ENCODE data around the gene NCOA1. TPM values are rescaled to one million over a fixed set of nuclear protein-coding genes. Genes with fewer than 3 reads are reported as not detected.

The NCOA1 gene
- total and polyA plus RNA-seq, 10 of the 15 experiments (the other 5 are each of a cell fraction or from before 2014, with no cell fraction given): 1.8 to 35.6 (median 6.1) TPM

DNA sequence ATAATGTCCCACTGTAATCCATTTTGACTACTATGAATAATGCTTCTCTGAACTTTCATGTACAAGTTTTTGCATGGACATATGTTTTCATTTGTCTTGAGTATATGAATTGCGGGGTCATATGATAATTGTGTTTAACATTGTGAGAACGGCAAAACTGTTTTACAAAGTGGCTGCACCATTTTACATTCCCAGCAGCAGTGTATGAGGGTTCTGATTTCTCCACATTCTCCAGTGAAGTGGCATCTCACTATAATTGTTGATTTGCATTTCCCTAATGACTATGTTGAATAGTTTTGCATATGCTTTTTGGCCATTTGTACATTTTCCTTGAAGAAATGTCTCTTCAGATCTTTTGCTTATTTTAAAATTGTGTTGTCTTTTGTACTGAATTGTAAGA is 20.1 kb downstream of the NCOA1 start (continued):
- TF ChIP-seq, protein P1, sequence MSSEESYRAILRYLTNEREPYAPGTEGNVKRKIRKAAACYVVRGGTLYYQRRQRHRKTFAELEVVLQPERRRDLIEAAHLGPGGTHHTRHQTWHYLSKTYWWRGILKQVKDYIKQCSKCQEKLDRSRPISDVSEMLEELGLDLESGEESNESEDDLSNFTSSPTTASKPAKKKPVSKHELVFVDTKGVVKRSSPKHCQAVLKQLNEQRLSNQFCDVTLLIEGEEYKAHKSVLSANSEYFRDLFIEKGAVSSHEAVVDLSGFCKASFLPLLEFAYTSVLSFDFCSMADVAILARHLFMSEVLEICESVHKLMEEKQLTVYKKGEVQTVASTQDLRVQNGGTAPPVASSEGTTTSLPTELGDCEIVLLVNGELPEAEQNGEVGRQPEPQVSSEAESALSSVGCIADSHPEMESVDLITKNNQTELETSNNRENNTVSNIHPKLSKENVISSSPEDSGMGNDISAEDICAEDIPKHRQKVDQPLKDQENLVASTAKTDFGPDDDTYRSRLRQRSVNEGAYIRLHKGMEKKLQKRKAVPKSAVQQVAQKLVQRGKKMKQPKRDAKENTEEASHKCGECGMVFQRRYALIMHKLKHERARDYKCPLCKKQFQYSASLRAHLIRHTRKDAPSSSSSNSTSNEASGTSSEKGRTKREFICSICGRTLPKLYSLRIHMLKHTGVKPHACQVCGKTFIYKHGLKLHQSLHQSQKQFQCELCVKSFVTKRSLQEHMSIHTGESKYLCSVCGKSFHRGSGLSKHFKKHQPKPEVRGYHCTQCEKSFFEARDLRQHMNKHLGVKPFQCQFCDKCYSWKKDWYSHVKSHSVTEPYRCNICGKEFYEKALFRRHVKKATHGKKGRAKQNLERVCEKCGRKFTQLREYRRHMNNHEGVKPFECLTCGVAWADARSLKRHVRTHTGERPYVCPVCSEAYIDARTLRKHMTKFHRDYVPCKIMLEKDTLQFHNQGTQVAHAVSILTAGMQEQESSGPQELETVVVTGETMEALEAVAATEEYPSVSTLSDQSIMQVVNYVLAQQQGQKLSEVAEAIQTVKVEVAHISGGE (CRISPR knock-in tag; IDR thresholded peaks at IDR 0.05): no peak
- TF ChIP-seq CBFB (IDR thresholded peaks at IDR 0.05; ENCODE audit: low read depth): no peak
- TF ChIP-seq, protein P2, sequence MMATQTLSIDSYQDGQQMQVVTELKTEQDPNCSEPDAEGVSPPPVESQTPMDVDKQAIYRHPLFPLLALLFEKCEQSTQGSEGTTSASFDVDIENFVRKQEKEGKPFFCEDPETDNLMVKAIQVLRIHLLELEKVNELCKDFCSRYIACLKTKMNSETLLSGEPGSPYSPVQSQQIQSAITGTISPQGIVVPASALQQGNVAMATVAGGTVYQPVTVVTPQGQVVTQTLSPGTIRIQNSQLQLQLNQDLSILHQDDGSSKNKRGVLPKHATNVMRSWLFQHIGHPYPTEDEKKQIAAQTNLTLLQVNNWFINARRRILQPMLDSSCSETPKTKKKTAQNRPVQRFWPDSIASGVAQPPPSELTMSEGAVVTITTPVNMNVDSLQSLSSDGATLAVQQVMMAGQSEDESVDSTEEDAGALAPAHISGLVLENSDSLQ (IDR thresholded peaks at IDR 0.05): no peak

DNA sequence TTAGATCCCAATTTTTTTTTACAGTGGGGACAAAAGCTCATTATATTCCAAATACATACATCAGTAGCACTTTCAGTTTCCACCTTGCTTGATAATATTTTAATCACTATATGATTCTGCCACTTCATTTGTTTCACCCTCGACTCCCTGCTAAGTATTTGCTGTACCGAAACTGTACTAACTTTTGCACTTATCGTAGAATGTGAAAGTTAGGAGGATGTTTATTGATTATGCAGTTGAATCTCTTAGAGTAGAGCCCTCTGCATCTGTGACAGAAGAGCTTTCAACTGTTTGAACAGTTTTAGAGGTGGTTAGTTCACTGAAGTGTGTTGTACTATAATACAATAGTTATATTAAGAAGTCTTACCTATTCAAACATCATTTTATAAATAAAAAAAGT is 20.8 kb downstream of the NCOA1 start:
- no TSS peak for BruUV-seq (replicated peaks)
- CTCF ChIA-PET: interaction anchor here (1.0 to 1.4 kb wide), 4 partner anchors 10 to 316 kb away, joined by 3 to 4 read pairs (median 3); no protein-coding TSS in a partner anchor
- SMC1A ChIA-PET (ENCODE audit: uncharacterized antibody, unreplicated experiment): interaction anchor here (0.8 to 2.1 kb wide), 6 partner anchors 9 to 100 kb away, joined by 3 to 8 read pairs (median 5); no protein-coding TSS in a partner anchor
- no peak for TF ChIP-seq ETV6 (conservative IDR thresholded peaks at IDR 0.05 in 1 of 2, IDR thresholded peaks at IDR 0.05 in 1 of 2; ENCODE audit: borderline replicate concordance in 1 of 2, low read depth in 1 of 2)
- TF ChIP-seq RB1 (IDR thresholded peaks at IDR 0.05; ENCODE audit: borderline replicate concordance): no peak
- TF ChIP-seq, protein P3, sequence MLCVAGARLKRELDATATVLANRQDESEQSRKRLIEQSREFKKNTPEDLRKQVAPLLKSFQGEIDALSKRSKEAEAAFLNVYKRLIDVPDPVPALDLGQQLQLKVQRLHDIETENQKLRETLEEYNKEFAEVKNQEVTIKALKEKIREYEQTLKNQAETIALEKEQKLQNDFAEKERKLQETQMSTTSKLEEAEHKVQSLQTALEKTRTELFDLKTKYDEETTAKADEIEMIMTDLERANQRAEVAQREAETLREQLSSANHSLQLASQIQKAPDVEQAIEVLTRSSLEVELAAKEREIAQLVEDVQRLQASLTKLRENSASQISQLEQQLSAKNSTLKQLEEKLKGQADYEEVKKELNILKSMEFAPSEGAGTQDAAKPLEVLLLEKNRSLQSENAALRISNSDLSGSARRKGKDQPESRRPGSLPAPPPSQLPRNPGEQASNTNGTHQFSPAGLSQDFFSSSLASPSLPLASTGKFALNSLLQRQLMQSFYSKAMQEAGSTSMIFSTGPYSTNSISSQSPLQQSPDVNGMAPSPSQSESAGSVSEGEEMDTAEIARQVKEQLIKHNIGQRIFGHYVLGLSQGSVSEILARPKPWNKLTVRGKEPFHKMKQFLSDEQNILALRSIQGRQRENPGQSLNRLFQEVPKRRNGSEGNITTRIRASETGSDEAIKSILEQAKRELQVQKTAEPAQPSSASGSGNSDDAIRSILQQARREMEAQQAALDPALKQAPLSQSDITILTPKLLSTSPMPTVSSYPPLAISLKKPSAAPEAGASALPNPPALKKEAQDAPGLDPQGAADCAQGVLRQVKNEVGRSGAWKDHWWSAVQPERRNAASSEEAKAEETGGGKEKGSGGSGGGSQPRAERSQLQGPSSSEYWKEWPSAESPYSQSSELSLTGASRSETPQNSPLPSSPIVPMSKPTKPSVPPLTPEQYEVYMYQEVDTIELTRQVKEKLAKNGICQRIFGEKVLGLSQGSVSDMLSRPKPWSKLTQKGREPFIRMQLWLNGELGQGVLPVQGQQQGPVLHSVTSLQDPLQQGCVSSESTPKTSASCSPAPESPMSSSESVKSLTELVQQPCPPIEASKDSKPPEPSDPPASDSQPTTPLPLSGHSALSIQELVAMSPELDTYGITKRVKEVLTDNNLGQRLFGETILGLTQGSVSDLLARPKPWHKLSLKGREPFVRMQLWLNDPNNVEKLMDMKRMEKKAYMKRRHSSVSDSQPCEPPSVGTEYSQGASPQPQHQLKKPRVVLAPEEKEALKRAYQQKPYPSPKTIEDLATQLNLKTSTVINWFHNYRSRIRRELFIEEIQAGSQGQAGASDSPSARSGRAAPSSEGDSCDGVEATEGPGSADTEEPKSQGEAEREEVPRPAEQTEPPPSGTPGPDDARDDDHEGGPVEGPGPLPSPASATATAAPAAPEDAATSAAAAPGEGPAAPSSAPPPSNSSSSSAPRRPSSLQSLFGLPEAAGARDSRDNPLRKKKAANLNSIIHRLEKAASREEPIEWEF (IDR thresholded peaks at IDR 0.05; ENCODE audit: insufficient replicate concordance, low read depth, low read length): peak; percentile 36
- TF ChIP-seq, protein P4, sequence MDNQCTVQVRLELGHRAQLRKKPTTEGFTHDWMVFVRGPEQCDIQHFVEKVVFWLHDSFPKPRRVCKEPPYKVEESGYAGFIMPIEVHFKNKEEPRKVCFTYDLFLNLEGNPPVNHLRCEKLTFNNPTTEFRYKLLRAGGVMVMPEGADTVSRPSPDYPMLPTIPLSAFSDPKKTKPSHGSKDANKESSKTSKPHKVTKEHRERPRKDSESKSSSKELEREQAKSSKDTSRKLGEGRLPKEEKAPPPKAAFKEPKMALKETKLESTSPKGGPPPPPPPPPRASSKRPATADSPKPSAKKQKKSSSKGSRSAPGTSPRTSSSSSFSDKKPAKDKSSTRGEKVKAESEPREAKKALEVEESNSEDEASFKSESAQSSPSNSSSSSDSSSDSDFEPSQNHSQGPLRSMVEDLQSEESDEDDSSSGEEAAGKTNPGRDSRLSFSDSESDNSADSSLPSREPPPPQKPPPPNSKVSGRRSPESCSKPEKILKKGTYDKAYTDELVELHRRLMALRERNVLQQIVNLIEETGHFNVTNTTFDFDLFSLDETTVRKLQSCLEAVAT (IDR thresholded peaks at IDR 0.05): no peak

More for the DNA sequence above, 20.8 kb downstream of the NCOA1 start:
- H3K4me3 ChIP-seq: 0 out of 2 replicates have a peak overlapping the region, but pooled peaks have one; percentile 35
- H3K9ac ChIP-seq (ENCODE audit: control insufficient read depth, insufficient read depth, low read length): no peak overlapping the region
- no peak for DNase-seq (ENCODE audit: low read depth, low spot score)
- peaks cover 37% of the 10 kb centered on the region for H3K4me1 ChIP-seq (ENCODE audit: control insufficient read depth, insufficient read depth, low read length)
- intact Hi-C loops (cut with micrococcal nuclease; ENCODE audit: unreplicated experiment): no loop called here
- H3K4me2 ChIP-seq (ENCODE audit: control insufficient read depth, insufficient read depth): peak overlapping the region; percentile 83
- no peaks in the 10 kb centered on the region for H3K9me3 ChIP-seq (replicated peaks; ENCODE audit: control insufficient read depth, insufficient read depth, low read length)
- ChIA-PET POLR2A (interaction anchor here (0.6 to 0.9 kb wide), 2 partner anchors 9 to 156 kb away, joined by 3 to 6 read pairs; no protein-coding TSS in a partner anchor), RAD21 (ENCODE audit: unreplicated experiment) (interaction anchor here (0.9 to 1.4 kb wide), 3 partner anchors 21 to 281 kb away, joined by 3 to 5 read pairs (median 3); partner anchors contain the start of genes CENPO, NCOA1 and PTRHD1)
- H3K27me3 ChIP-seq (replicated peaks in 1 of 2; ENCODE audit: control insufficient read depth in 2 of 2, insufficient read depth in 2 of 2, low read length in 1 of 2): no peaks in the 10 kb centered on the region
- in situ Hi-C loops (cut with MboI): no loop called here
- FAIRE-seq: peak; percentile 38
- no peak overlapping the region for H2AFZ ChIP-seq (ENCODE audit: control insufficient read depth, low read depth, low read length)
- peak overlapping the region; percentile 84 for H3K27ac ChIP-seq (ENCODE audit: control insufficient read depth, insufficient read depth)
- peaks cover 63% of the 10 kb centered on the region for H3K79me2 ChIP-seq (ENCODE audit: control insufficient read depth, insufficient read depth, low read length)
- no peaks in the 10 kb centered on the region for H3K36me3 ChIP-seq (ENCODE audit: control insufficient read depth in 2 of 2, insufficient read depth in 2 of 2, low read length in 1 of 2)
- 4% methylated on average over 3 of the region's 3 CpGs for WGBS (ENCODE audit: insufficient coverage, insufficient replicate concordance, low lambda C conversion rate, missing lambda C conversion rate)
- ATAC-seq: peak; percentile 24
- no peaks in the 10 kb centered on the region for H4K20me1 ChIP-seq (ENCODE audit: control insufficient read depth, insufficient read depth)

All from GM12878 (cell line).